ENCODE measurements around the gene MKLN1.

MKLN1 gene
- 79.0 to 111 (median 82.3) reads per million in 3 donors for total RNA-seq

DNA sequence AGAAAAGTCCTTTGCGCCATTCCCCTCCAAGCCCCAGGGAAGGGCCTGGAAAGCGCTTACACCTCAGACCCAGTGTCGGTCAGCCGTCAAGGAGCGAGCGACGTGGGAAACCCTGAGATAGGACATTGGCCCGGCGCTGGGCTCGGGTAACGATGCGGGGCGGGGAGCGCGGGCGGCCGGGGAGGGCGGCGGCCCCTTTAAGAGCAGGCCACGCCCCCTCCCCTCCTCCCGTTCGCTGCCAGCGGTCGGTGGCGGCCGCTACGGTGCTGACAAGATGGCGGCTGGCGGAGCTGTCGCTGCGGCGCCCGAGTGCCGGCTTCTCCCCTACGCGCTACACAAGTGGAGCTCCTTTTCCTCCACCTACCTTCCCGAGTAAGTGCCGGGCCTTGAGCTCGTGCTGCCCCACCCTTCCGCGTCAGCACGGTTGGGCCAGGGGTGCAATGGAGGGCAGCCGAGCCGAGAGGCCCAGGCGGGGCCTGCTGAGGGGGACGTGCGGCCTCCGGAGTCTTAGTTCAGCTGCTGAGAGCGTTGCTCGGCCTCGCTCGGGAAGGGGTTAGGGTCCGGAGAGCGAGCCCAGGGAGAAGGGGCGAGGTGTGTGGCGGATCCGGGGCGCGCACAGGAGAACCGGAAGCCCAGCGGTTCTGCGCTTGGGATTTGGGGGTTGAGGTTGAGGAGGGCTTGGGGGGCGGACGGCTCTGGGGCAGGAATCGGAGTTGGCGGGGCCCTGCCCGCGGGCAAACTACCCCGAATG, at the start of gene MKLN1:
TSS of gene MKLN1 (plus strand) at position 251 of the 751 bp plus-strand sequence. CDS start at position 275, 24 bp downstream.
- peaks cover 7% of the 10 kb centered on the region for H3K4me1 ChIP-seq (ENCODE audit: control insufficient read depth, insufficient read depth, low read length, poor library complexity, severe bottlenecking)
- DNase-seq, result peak; percentile 79 to 83 (median 80)

DNA sequence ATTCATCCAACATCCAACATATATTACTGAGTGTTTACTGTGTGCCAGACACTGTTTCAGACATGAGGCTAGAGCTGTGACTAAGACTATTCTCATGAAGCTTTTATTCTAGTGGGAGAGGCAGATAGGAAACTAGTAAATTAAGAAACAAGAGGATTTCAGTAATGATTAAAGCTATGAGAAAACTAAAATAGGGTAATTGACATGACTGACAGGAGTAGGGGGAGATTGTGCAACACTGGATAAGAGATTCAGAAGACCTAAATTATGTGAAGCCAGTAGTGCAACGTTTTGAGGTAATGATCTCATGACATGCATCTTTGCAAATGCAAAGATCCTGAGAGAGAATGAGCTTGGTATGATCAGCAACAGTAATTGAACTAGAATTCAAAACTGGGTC, 48.6 kb upstream of the MKLN1 start:
- no peaks in the 10 kb centered on the region for H3K9me3 ChIP-seq (ENCODE audit: control insufficient read depth, low read length)
- H3K36me3 ChIP-seq (ENCODE audit: control insufficient read depth, insufficient read depth, low read length), result no peaks in the 10 kb centered on the region
- no peaks in the 10 kb centered on the region for H3K4me1 ChIP-seq (ENCODE audit: control insufficient read depth, insufficient read depth, low read length, poor library complexity, severe bottlenecking)
- H3K27ac ChIP-seq (ENCODE audit: insufficient read depth, low read length, poor library complexity, severe bottlenecking), result no peak overlapping the region
- no peaks in the 10 kb centered on the region for H3K27me3 ChIP-seq (replicated peaks; ENCODE audit: control insufficient read depth, insufficient read depth, low read length, poor library complexity, severe bottlenecking)
- no peak overlapping the region for H3K4me3 ChIP-seq (ENCODE audit: insufficient read depth, low read depth, low read length, poor library complexity, severe bottlenecking)
- no peak for DNase-seq

More for the DNA sequence above, at the start of gene MKLN1:
- Histone ChIP-seq H3K9me3 (ENCODE audit: control insufficient read depth, low read length) (no peaks in the 10 kb centered on the region), H3K27ac (ENCODE audit: insufficient read depth, low read length, poor library complexity, severe bottlenecking) (peak within 1 kb of the TSS; percentile 93), H3K36me3 (ENCODE audit: control insufficient read depth, insufficient read depth, low read length) (no peaks in the 10 kb centered on the region), H3K4me3 (ENCODE audit: insufficient read depth, low read depth, low read length, poor library complexity, severe bottlenecking) (peak within 1 kb of the TSS; percentile 98), H3K27me3 (replicated peaks; ENCODE audit: control insufficient read depth, insufficient read depth, low read length, poor library complexity, severe bottlenecking) (no peaks in the 10 kb centered on the region)

DNA sequence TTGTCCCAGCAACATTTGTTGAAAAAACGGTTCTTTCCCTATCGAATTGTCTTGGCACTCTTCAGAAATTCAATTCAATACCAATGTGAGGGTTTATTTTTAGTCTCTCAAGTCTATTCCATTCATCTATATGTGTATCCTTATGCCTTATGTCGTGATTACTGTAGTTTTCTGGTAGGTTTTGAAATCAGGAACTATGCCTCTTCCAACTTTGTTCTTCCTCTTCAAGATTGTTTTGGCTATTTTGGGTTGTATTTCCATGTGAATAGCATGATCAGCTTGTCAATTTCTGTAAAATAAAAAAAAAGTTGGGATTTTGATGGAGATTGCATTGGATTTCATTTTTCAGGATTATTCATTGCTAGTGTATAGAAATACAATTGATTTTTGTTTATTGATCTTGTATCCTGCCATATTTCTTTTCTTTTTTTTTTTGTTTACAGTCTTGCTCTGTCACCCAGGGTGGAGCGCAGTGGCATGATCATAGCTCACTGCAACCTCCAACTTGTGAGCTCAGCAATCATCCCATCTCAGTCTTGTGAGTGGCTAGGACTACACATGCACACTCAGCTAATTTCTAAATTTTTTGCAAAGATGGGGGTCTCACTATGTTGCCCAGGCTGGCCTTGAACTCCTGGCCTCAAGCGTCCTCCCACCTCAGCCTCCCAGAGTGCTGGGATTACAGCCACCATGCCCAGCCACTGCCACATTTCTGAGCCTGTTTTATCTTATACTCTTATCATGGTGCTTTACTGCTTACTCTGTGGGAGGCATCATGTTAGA, 46.2 kb upstream of the MKLN1 start:
- H3K9me3 ChIP-seq (ENCODE audit: control insufficient read depth, low read length), result no peaks in the 10 kb centered on the region
- DNase-seq, result no peak
- H3K27ac ChIP-seq (ENCODE audit: insufficient read depth, low read length, poor library complexity, severe bottlenecking), result no peak overlapping the region
- H3K27me3 ChIP-seq (replicated peaks; ENCODE audit: control insufficient read depth, insufficient read depth, low read length, poor library complexity, severe bottlenecking), result no peaks in the 10 kb centered on the region
- no peaks in the 10 kb centered on the region for H3K4me1 ChIP-seq (ENCODE audit: control insufficient read depth, insufficient read depth, low read length, poor library complexity, severe bottlenecking)
- no peak overlapping the region for H3K4me3 ChIP-seq (ENCODE audit: insufficient read depth, low read depth, low read length, poor library complexity, severe bottlenecking)
- H3K36me3 ChIP-seq (ENCODE audit: control insufficient read depth, insufficient read depth, low read length), result no peaks in the 10 kb centered on the region

DNA sequence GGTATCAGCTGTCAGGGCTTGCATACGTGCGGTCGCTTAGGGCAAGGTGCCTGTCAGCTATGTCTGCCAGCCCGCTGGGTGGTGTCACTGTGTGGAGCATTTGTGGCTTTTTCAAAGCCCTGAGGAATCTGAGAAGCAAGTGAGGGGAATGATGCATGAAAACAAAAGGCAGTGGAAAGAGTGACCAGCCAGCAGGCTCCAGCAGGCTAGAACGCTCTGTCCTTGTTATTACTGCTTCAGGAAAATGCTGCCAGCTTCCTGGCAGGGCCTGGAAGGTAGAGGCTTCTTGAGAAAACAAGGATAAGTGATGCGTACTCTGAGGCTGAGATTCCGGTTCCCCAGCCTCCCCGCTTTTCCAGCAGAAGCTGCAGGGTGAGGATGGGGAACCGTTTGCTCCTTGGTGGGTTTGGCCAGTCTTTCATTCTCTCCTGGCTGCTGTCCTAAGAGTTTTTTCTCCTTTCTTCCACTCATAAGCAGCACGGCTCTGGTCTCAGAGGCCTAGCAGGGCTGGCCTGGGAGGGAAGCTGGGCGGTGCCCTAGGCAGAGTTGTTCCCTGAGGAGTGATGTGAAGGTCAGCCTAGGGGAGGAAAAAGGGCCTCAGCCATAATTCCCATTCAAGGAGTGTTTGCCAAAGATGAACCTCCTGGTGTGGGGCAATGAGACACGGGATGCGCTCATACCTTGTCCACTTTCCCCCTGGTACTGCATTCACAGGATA, 42.8 kb upstream of the MKLN1 start:
- Histone ChIP-seq H3K27me3 (replicated peaks; ENCODE audit: control insufficient read depth, insufficient read depth, low read length, poor library complexity, severe bottlenecking) (no peaks in the 10 kb centered on the region), H3K27ac (ENCODE audit: insufficient read depth, low read length, poor library complexity, severe bottlenecking) (no peak overlapping the region), H3K36me3 (ENCODE audit: control insufficient read depth, insufficient read depth, low read length) (no peaks in the 10 kb centered on the region), H3K4me1 (ENCODE audit: control insufficient read depth, insufficient read depth, low read length, poor library complexity, severe bottlenecking) (no peaks in the 10 kb centered on the region), H3K9me3 (ENCODE audit: control insufficient read depth, low read length) (no peaks in the 10 kb centered on the region), H3K4me3 (ENCODE audit: insufficient read depth, low read depth, low read length, poor library complexity, severe bottlenecking) (no peak overlapping the region)
- DNase-seq, result no peak

DNA sequence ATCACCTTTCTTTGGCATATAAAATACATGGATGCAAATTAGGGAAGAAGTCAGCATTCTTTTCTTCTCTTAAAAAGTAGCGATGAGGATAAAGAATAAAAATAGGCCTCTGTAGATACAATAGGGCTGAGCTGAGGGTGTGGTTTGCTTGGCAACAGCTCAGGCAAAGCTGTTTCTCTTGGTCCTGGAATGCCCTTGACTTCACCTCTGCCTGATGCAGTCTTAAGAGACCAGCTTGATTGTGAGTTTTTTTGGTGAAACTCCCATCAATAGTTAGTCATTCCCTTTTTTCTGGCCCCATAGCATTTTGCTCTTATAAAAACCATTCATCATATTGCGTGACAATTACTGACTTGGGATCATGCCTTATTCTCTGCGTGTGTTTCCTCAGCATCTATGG, 42.1 kb upstream of the MKLN1 start:
- Histone ChIP-seq H3K27me3 (replicated peaks; ENCODE audit: control insufficient read depth, insufficient read depth, low read length, poor library complexity, severe bottlenecking) (no peaks in the 10 kb centered on the region), H3K4me1 (ENCODE audit: control insufficient read depth, insufficient read depth, low read length, poor library complexity, severe bottlenecking) (no peaks in the 10 kb centered on the region), H3K27ac (ENCODE audit: insufficient read depth, low read length, poor library complexity, severe bottlenecking) (no peak overlapping the region), H3K36me3 (ENCODE audit: control insufficient read depth, insufficient read depth, low read length) (no peaks in the 10 kb centered on the region), H3K4me3 (ENCODE audit: insufficient read depth, low read depth, low read length, poor library complexity, severe bottlenecking) (no peak overlapping the region), H3K9me3 (ENCODE audit: control insufficient read depth, low read length) (no peaks in the 10 kb centered on the region)
- DNase-seq, result no peak

DNA sequence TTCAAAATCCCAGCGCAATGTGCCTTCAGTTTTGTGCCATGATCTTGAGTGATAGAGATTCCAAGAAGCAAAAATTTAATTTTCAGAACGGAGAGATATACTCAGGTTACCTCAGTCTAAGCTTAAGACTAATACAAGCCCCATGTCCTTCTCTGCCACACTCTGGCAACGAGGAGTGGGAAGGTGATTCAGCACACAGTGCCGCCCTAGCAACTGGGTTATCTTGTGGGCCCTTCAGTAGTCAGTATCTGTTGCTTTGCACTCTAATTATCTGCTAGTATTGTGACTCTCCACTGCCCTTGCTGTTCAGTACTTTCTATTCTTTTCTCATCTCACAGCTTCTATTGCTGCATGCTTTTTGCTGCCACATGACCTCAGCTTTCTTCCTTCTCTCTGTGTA, 39.2 kb upstream of the MKLN1 start:
- Histone ChIP-seq H3K4me3 (ENCODE audit: insufficient read depth, low read depth, low read length, poor library complexity, severe bottlenecking) (no peak overlapping the region), H3K4me1 (ENCODE audit: control insufficient read depth, insufficient read depth, low read length, poor library complexity, severe bottlenecking) (no peaks in the 10 kb centered on the region), H3K27ac (ENCODE audit: insufficient read depth, low read length, poor library complexity, severe bottlenecking) (no peak overlapping the region), H3K27me3 (replicated peaks; ENCODE audit: control insufficient read depth, insufficient read depth, low read length, poor library complexity, severe bottlenecking) (no peaks in the 10 kb centered on the region), H3K9me3 (ENCODE audit: control insufficient read depth, low read length) (no peaks in the 10 kb centered on the region), H3K36me3 (ENCODE audit: control insufficient read depth, insufficient read depth, low read length) (no peaks in the 10 kb centered on the region)
- no peak for DNase-seq

DNA sequence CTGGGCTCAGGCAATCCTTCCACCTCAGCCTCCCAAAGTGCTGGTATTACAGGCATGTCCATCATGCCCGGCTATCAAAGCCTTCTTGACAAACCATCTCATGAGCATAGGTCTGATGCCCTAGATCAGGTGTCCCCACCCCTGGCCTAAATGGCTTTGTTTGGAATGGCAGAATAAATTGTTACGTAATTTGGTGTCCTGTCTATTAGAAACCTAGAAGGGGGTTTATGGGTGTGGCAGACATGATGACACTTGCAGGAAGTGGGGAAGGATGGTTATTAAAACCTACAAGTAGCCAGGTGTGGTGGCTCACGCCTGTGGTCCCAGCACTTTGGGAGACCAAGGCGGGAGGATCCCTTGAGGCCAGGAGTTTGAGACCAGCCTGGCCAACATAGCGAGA, 38.6 kb upstream of the MKLN1 start:
- Histone ChIP-seq H3K27ac (ENCODE audit: insufficient read depth, low read length, poor library complexity, severe bottlenecking) (no peak overlapping the region), H3K27me3 (replicated peaks; ENCODE audit: control insufficient read depth, insufficient read depth, low read length, poor library complexity, severe bottlenecking) (no peaks in the 10 kb centered on the region), H3K9me3 (ENCODE audit: control insufficient read depth, low read length) (no peaks in the 10 kb centered on the region), H3K4me3 (ENCODE audit: insufficient read depth, low read depth, low read length, poor library complexity, severe bottlenecking) (no peak overlapping the region), H3K4me1 (ENCODE audit: control insufficient read depth, insufficient read depth, low read length, poor library complexity, severe bottlenecking) (no peaks in the 10 kb centered on the region), H3K36me3 (ENCODE audit: control insufficient read depth, insufficient read depth, low read length) (no peaks in the 10 kb centered on the region)
- DNase-seq, result no peak

DNA sequence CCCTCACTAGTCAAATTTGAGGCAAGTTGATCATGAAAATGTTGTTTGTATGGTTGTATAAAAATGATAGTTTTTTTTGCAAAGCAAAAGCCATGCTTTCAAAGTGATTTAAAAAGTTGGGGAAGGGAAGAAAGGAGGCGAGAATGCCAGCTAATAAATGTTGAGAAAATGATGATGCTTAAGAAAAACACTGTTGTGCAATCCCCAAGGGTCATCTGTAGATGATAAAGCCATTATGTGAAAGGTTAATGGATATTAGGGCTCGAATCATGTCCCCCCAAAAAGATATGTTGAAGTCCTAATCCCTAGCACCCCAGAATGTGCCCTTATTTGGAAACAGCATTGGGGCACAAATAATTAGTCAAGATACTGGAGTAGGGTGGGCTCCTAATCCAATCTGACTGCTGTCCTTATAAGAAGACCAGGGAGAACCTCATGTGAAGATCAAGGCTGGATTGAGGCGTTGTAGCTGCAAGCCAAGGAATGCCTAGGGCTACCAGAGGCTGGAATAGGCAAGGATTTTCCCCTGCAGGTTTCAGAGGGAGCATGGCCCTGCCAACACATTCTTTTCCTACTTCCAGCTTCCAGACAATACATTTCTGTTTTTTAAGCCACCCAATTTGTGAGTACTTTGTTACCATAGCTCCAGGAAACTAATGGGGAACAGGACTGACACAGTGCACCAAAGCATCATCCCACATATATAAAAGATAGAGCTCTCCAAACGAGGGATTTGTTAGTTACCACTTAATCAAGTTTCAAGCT, 35.4 kb upstream of the MKLN1 start:
- Histone ChIP-seq H3K27ac (ENCODE audit: insufficient read depth, low read length, poor library complexity, severe bottlenecking) (no peak overlapping the region), H3K9me3 (ENCODE audit: control insufficient read depth, low read length) (no peaks in the 10 kb centered on the region), H3K4me1 (ENCODE audit: control insufficient read depth, insufficient read depth, low read length, poor library complexity, severe bottlenecking) (no peaks in the 10 kb centered on the region), H3K36me3 (ENCODE audit: control insufficient read depth, insufficient read depth, low read length) (no peaks in the 10 kb centered on the region), H3K27me3 (replicated peaks; ENCODE audit: control insufficient read depth, insufficient read depth, low read length, poor library complexity, severe bottlenecking) (no peaks in the 10 kb centered on the region), H3K4me3 (ENCODE audit: insufficient read depth, low read depth, low read length, poor library complexity, severe bottlenecking) (no peak overlapping the region)
- no peak for DNase-seq

DNA sequence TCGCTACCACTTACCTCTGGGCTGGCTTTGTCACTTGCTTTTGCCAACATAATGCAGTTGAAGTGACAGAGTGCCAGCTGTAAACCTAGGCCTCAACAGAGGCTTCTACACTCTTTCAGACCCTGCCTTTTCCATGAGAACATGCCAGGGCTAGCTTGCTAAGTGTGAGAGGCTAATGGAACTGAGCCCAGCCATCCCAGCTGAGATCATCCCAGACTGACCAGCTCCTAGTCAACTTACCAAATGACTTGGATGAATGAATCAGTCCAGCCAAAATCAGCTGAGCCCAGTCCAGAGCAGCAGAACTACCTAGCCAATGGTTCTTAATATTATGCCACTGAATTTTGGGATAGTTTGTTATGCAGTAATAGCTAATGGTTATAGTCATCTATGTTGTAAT, 34.7 kb upstream of the MKLN1 start:
- no peak for DNase-seq
- Histone ChIP-seq H3K4me3 (ENCODE audit: insufficient read depth, low read depth, low read length, poor library complexity, severe bottlenecking) (no peak overlapping the region), H3K4me1 (ENCODE audit: control insufficient read depth, insufficient read depth, low read length, poor library complexity, severe bottlenecking) (no peaks in the 10 kb centered on the region), H3K36me3 (ENCODE audit: control insufficient read depth, insufficient read depth, low read length) (no peaks in the 10 kb centered on the region), H3K9me3 (ENCODE audit: control insufficient read depth, low read length) (no peaks in the 10 kb centered on the region), H3K27ac (ENCODE audit: insufficient read depth, low read length, poor library complexity, severe bottlenecking) (no peak overlapping the region), H3K27me3 (replicated peaks; ENCODE audit: control insufficient read depth, insufficient read depth, low read length, poor library complexity, severe bottlenecking) (no peaks in the 10 kb centered on the region)
